Measurements from ENCODE around the gene ARID2.

Gene ARID2

GRCh38 chr12:45913631-45914030 lies 184.1 kb downstream of the ARID2 start:
- no peak for TF ChIP-seq REST (IDR thresholded peaks at IDR 0.05; ENCODE audit: insufficient read depth in 1 of 2, low read depth in 2 of 2, low read length in 2 of 2)
- TF ChIP-seq FOXP2 (optimal IDR thresholded peaks at IDR 0.05; ENCODE audit: borderline replicate concordance, extremely low read depth, extremely low read length, insufficient read depth), result no peak
- TF ChIP-seq TAF1 (IDR thresholded peaks at IDR 0.05; ENCODE audit: borderline replicate concordance, insufficient read depth, low read length), result no peak
- no peak for TF ChIP-seq SIN3A (IDR thresholded peaks at IDR 0.05; ENCODE audit: borderline replicate concordance, insufficient read depth, low read length)
- no peak for TF ChIP-seq POLR2AphosphoS5 (IDR thresholded peaks at IDR 0.05; ENCODE audit: low read depth, low read length)

GRCh38 chr12:45914090-45914489 lies 184.6 kb downstream of the ARID2 start:
- TF ChIP-seq REST (IDR thresholded peaks at IDR 0.05; ENCODE audit: insufficient read depth in 1 of 2, low read depth in 2 of 2, low read length in 2 of 2) (no peak), TAF1 (IDR thresholded peaks at IDR 0.05; ENCODE audit: borderline replicate concordance, insufficient read depth, low read length) (no peak), SIN3A (IDR thresholded peaks at IDR 0.05; ENCODE audit: borderline replicate concordance, insufficient read depth, low read length) (no peak), FOXP2 (optimal IDR thresholded peaks at IDR 0.05; ENCODE audit: borderline replicate concordance, extremely low read depth, extremely low read length, insufficient read depth) (no peak), POLR2AphosphoS5 (IDR thresholded peaks at IDR 0.05; ENCODE audit: low read depth, low read length) (no peak)

DNA sequence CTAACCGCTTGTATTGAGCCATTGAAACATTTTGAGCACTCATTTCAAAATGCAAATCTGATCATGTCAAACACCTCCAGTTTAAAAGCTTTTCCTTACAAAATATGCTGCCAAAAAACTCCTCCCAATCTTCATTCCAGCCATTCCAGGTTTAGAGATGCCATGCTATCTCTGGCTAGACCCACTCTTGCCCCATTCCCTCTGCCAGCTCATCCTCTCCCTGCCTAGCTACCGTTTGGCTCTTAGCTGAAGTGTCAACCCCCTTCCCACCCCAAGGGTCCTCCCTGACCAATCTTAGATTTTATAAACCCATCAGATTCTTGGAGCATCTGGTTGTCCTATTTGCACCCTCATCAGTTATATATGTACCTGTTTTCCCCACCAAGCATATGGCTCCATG lies 185.9 kb downstream of the ARID2 start:
- TF ChIP-seq REST (IDR thresholded peaks at IDR 0.05; ENCODE audit: insufficient read depth in 1 of 2, low read depth in 2 of 2, low read length in 2 of 2) (no peak), TAF1 (IDR thresholded peaks at IDR 0.05; ENCODE audit: borderline replicate concordance, insufficient read depth, low read length) (no peak), FOXP2 (optimal IDR thresholded peaks at IDR 0.05; ENCODE audit: borderline replicate concordance, extremely low read depth, extremely low read length, insufficient read depth) (no peak), SIN3A (IDR thresholded peaks at IDR 0.05; ENCODE audit: borderline replicate concordance, insufficient read depth, low read length) (no peak), POLR2AphosphoS5 (IDR thresholded peaks at IDR 0.05; ENCODE audit: low read depth, low read length) (no peak)

- TF ChIP-seq FOXP2 (optimal IDR thresholded peaks at IDR 0.05; ENCODE audit: borderline replicate concordance, extremely low read depth, extremely low read length, insufficient read depth) (no peak), REST (IDR thresholded peaks at IDR 0.05; ENCODE audit: insufficient read depth in 1 of 2, low read depth in 2 of 2, low read length in 2 of 2) (no peak), SIN3A (IDR thresholded peaks at IDR 0.05; ENCODE audit: borderline replicate concordance, insufficient read depth, low read length) (no peak), POLR2AphosphoS5 (IDR thresholded peaks at IDR 0.05; ENCODE audit: low read depth, low read length) (no peak), TAF1 (IDR thresholded peaks at IDR 0.05; ENCODE audit: borderline replicate concordance, insufficient read depth, low read length) (no peak)
Observed at GRCh38 chr12:45918818-45919217, 189.3 kb downstream of the ARID2 start.

- TF ChIP-seq REST (IDR thresholded peaks at IDR 0.05; ENCODE audit: insufficient read depth in 1 of 2, low read depth in 2 of 2, low read length in 2 of 2) (no peak), FOXP2 (optimal IDR thresholded peaks at IDR 0.05; ENCODE audit: borderline replicate concordance, extremely low read depth, extremely low read length, insufficient read depth) (no peak), SIN3A (IDR thresholded peaks at IDR 0.05; ENCODE audit: borderline replicate concordance, insufficient read depth, low read length) (no peak), TAF1 (IDR thresholded peaks at IDR 0.05; ENCODE audit: borderline replicate concordance, insufficient read depth, low read length) (no peak), POLR2AphosphoS5 (IDR thresholded peaks at IDR 0.05; ENCODE audit: low read depth, low read length) (no peak)
Observed at GRCh38 chr12:45928309-45928708, 198.8 kb downstream of the ARID2 start.

Measured in PFSK-1 (cell line).